ENCODE data around the gene SIPA1L3. TPM values are rescaled to one million over a fixed set of nuclear protein-coding genes. Genes with fewer than 3 reads are reported as not detected.

SIPA1L3 gene
- total and polyA plus RNA-seq, 2 experiments from 2014 or later: 13.7 to 23.3 TPM

DNA sequence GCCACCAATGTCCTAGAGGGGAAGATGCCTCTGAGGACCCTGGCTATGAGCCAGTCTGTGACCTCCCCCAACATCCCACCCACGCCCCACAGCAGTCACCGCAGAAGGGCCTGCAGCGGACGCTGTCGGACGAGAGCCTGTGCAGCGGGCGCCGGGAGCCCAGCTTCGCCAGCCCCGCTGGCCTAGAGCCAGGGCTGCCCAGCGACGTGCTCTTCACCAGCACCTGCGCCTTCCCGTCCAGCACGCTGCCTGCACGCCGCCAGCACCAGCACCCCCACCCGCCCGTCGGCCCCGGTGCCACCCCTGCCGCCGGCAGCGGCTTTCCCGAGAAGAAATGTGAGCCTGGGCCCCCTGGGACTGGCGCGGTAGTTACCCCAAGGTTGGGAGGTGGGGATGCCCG lies 286.4 kb downstream of the SIPA1L3 start:
- Histone ChIP-seq H3K4me2 (no peak overlapping the region), H3K79me2 (no peaks in the 10 kb centered on the region), H3K9me3 (ENCODE audit: low read depth) (no peaks in the 10 kb centered on the region), H3K4me1 (ENCODE audit: insufficient read depth) (no peaks in the 10 kb centered on the region), H3K36me3 (replicated peaks; ENCODE audit: insufficient read depth, low read depth) (no peaks in the 10 kb centered on the region), H3K27ac (no peak overlapping the region), H2AFZ (no peak overlapping the region), H3K27me3 (no peaks in the 10 kb centered on the region), H4K20me1 (ENCODE audit: insufficient read depth, poor library complexity, severe bottlenecking) (no peaks in the 10 kb centered on the region), H3K9me2 (replicated peaks; ENCODE audit: insufficient read depth) (no peaks in the 10 kb centered on the region), H3K4me3 (no peak overlapping the region)
- DNase-seq (ENCODE audit: low spot score): no peak
- TF ChIP-seq EZH2phosphoT487 (IDR thresholded peaks at IDR 0.05; ENCODE audit: low read depth, severe bottlenecking, unreplicated experiment) (no peak), EZH2 (IDR thresholded peaks at IDR 0.05; ENCODE audit: borderline replicate concordance) (no peak)
- TF ChIP-seq, protein P1, sequence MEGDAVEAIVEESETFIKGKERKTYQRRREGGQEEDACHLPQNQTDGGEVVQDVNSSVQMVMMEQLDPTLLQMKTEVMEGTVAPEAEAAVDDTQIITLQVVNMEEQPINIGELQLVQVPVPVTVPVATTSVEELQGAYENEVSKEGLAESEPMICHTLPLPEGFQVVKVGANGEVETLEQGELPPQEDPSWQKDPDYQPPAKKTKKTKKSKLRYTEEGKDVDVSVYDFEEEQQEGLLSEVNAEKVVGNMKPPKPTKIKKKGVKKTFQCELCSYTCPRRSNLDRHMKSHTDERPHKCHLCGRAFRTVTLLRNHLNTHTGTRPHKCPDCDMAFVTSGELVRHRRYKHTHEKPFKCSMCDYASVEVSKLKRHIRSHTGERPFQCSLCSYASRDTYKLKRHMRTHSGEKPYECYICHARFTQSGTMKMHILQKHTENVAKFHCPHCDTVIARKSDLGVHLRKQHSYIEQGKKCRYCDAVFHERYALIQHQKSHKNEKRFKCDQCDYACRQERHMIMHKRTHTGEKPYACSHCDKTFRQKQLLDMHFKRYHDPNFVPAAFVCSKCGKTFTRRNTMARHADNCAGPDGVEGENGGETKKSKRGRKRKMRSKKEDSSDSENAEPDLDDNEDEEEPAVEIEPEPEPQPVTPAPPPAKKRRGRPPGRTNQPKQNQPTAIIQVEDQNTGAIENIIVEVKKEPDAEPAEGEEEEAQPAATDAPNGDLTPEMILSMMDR (IDR thresholded peaks at IDR 0.05; ENCODE audit: poor library complexity): no peak
- 97% methylated on average over 18 of the region's 29 CpGs for WGBS (ENCODE audit: low lambda C conversion rate, missing lambda C conversion rate)

GRCh38 chr19:38194061-38194701 lies 287.2 kb downstream of the SIPA1L3 start:
- Histone ChIP-seq H3K79me2 (no peaks in the 10 kb centered on the region), H3K4me2 (no peak overlapping the region), H3K27ac (no peak overlapping the region), H2AFZ (no peak overlapping the region), H3K36me3 (replicated peaks; ENCODE audit: insufficient read depth, low read depth) (no peaks in the 10 kb centered on the region), H3K4me1 (ENCODE audit: insufficient read depth) (no peaks in the 10 kb centered on the region), H3K27me3 (no peaks in the 10 kb centered on the region), H3K9me2 (replicated peaks; ENCODE audit: insufficient read depth) (no peaks in the 10 kb centered on the region), H3K4me3 (no peak overlapping the region), H3K9me3 (ENCODE audit: low read depth) (no peaks in the 10 kb centered on the region), H4K20me1 (ENCODE audit: insufficient read depth, poor library complexity, severe bottlenecking) (no peaks in the 10 kb centered on the region)
- 81% methylated on average over 13 of the region's 13 CpGs for WGBS (ENCODE audit: low lambda C conversion rate, missing lambda C conversion rate)
- TF ChIP-seq EZH2phosphoT487 (IDR thresholded peaks at IDR 0.05; ENCODE audit: low read depth, severe bottlenecking, unreplicated experiment) (no peak), EZH2 (IDR thresholded peaks at IDR 0.05; ENCODE audit: borderline replicate concordance) (no peak)
- TF ChIP-seq, protein P1 (IDR thresholded peaks at IDR 0.05; ENCODE audit: poor library complexity): no peak
- no peak for DNase-seq (ENCODE audit: low spot score)

GRCh38 chr19:38195237-38195636 lies 288.2 kb downstream of the SIPA1L3 start:
- Histone ChIP-seq H4K20me1 (ENCODE audit: insufficient read depth, poor library complexity, severe bottlenecking) (no peaks in the 10 kb centered on the region), H3K36me3 (replicated peaks; ENCODE audit: insufficient read depth, low read depth) (no peaks in the 10 kb centered on the region), H3K9me2 (replicated peaks; ENCODE audit: insufficient read depth) (no peaks in the 10 kb centered on the region), H3K27ac (no peak overlapping the region), H3K9me3 (ENCODE audit: low read depth) (no peaks in the 10 kb centered on the region), H3K27me3 (no peaks in the 10 kb centered on the region), H3K4me2 (no peak overlapping the region), H2AFZ (no peak overlapping the region), H3K4me1 (ENCODE audit: insufficient read depth) (no peaks in the 10 kb centered on the region), H3K4me3 (no peak overlapping the region), H3K79me2 (no peaks in the 10 kb centered on the region)
- TF ChIP-seq EZH2 (IDR thresholded peaks at IDR 0.05; ENCODE audit: borderline replicate concordance): no peak
- TF ChIP-seq EZH2phosphoT487 (IDR thresholded peaks at IDR 0.05; ENCODE audit: low read depth, severe bottlenecking, unreplicated experiment): no peak
- TF ChIP-seq, protein P1 (IDR thresholded peaks at IDR 0.05; ENCODE audit: poor library complexity): no peak
- no peak for DNase-seq (ENCODE audit: low spot score)
- WGBS (ENCODE audit: low lambda C conversion rate, missing lambda C conversion rate): 95% methylated on average over 10 of the region's 10 CpGs
